ENCODE data around the gene ITFG1.

- no peak for TF ChIP-seq CTCF (IDR thresholded peaks at IDR 0.05)
- no peak for TF ChIP-seq POLR2A (IDR thresholded peaks at IDR 0.05)
Measured at GRCh38 chr16:47504599-47504998, 43.7 kb upstream of the ITFG1 start.
